ENCODE measurements around the gene CTPS1.
A peak's percentile ranks its signal among the peaks of the same experiment; 100 is the strongest.

Gene CTPS1

DNA sequence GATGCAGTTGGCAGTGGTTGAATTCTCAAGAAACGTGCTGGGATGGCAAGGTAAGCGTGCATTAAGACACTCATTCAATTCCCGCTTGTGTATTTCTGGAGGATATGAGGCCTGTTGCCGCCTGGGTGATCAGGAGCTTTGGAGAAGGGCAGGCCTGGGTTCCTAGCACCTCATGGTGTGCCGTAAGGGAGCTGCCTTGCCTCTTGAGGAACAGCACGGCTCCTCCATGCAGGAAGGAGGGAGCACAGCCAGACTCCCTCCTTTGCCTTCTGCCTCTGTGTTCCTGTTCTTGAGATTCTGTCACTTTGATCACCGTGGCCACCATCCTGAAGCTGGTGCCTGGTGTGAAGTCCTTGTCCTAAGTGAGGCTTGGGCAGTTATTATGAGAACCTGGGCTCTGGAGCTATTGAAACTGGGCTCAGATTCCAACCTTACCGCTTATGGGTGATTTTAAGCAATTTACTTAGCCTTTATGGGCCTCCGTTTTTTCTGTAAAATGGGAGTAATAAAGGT, 23.7 kb downstream of the CTPS1 start:
- DNase-seq, result no peak

DNA sequence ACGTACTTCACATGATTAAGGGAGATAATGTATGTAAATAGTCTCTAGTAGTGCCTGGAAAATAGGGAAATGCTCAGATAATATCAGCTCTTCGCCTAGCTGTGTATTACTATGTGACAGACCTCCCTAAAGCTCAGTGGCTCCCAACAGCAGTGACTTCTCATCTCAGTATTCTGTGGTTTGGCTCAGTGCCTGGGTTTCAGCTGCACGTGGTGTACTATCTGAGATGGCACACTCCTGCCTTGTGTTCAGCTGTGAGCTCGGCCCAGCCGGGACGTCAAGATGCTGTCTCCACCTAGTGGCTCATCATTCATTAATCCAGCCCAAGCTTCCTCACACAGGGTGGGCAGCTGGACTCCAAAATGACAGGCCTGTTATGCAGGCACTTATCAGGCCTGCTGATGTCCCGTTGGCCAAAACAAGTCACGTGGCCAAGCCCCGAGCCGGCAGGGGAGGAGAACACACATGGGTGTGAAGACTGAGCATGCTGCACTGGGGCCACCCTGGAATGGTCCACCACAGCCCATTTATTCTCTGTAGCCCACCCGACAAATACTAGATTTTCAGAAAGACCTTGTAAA, 24.2 kb downstream of the CTPS1 start:
- DNase-seq, result peak; percentile 88

DNA sequence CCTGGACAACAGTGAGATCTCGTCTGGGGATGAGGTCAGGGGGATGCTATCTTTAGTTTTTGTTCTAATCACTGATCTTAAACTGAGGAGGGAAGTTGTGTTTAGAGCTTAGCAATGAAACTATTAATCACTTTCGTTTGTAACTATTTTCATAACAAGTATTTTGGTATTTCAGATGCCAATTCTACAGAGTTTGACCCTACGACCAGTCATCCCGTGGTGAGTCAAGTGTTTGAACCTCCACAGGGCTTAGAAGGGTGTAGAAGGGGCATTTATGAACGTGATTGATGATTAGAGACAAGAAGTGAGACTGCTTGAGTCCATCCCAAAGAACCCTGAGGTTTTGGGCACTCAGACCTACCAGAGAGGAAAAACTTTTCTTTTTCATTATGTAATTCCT, 26.4 kb downstream of the CTPS1 start:
- no peak for DNase-seq

DNA sequence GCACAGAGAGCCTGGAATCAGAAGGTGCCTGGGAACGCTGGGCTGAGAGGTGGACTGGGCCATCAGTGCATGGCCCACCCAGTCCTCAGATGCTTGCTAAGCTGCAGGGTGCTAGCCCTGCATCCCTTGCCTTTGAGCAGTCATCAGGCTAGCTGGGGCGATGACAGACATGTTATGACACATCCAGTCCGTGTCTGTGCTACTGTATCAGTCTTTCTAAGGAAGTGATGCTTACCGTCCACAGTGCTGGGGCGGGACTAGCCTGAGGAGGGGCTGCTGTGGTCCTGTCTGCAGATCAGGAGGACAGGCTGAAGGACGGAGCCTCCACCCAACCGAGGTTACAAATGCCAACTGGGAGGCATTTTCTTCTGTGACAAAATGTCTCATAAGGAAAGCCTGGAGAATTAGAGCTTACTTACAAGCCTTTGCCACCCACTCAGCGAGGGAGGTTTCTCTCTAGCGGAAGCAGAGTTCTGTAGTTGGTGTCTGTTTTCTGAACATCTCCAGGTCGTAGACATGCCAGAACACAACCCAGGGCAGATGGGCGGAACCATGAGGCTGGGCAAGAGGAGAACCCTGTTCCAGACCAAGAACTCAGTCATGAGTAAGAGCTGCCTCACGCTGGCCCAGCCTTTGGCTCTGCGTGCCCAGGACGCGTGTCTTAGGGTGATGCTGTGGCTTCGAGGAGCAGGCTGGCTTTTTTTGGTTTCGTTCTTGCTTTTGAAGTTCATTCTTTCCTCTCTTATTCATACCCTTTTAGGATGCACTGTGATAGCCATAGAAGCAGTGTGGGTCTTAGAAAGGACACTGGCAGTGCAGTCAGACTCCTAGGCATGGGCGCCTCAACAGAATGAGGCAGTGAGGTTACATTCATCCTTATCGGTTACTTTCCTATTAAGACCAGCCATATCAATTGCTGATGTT, 27.7 kb downstream of the CTPS1 start:
- DNase-seq, result no peak

DNA sequence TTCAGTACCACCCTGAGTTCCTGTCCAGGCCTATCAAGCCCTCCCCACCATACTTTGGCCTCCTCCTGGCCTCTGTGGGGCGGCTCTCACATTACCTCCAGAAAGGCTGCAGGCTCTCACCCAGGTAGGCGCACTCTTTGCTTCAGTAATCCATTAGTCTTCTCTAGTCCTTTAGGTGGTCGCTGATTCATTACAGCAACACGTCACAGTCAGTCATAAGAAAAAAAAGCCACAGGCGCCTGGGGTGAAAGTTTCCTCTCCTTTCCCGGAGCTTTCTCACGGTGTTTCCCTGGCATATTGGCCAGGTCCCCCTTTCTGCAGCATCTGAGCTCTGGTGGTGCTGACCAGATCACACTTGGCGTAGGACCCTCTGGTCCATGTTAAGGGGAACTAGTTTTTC, 30.0 kb downstream of the CTPS1 start:
- no peak for DNase-seq

DNA sequence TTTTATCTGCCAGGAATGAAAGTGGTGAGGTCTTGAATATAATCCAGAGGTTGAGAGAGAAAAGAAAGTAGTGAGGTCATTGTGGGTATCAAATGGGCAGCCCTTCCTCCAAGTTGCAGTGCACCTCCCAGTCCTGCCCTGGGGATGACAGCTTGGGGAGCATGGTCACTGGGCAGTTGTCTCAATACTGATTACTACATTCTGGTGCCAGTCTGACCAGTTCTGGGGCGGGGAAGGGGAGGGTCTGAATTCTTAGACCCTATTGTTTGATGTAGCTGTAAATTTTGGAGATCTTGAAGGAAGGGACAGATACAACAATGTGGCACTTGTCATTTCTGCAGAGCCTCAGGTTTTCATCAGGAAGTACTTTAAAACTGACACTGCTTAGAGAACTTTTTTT, 30.8 kb downstream of the CTPS1 start:
- no peak for DNase-seq

DNA sequence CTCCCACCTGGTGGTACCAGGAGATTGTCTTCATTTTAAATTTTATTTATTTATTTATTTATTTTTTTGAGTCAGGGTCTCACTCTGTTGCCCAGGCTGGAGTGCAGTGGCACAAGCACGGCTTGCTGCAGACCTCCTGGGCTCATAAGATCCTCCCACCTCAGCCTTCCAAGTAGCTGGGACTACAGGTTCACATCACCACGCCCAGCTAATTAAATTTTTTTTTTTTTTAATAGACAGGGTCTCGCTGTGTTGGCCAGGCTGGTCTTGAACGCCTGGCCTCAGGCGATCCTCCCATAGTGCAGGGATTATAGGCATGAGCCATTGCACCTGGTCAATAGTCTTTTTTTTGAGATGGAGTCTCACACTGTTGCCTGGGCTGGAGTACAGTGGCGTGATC, 33.5 kb downstream of the CTPS1 start:
- no peak for DNase-seq

DNA sequence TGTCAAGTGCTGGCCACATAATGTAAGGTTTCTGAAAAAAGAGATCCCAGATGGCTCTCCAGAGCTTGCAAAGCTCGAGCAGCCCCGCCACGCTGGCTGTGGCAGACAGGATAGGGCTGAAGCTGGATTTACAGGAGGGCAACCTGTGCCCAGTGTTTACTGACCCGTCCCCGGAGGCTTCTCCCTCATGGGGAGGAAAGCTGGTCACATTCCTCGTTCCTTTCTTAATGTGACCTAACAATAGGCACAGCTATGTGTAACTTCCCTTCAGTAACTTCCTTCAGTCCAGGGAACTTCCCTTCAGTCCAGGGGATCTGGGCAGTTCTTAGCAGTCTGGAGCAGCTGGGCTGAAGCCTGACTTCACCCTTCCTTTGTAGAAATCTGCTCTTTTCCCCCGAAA, 34.3 kb downstream of the CTPS1 start:
- DNase-seq, result no peak

DNA sequence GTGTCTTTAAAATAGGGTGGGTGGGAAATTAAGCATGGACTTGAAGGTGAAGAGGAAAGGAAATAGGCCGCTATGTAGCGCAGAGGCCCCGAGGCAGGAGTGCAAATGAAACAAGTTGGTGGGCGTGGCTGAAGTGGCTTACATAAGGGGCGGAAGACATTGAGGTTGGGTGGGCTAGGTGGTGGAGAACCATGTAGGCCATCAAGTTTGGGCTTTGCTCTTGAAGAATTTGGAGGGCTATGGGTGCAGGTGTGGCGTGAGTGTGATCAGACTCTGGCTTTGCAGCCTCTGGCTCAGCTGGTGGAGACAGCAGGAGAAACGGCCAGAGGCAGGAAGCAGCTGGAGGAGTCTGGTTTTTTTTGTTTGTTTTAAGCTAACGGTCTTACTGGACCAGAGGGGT, 35.4 kb downstream of the CTPS1 start:
- no peak for DNase-seq

DNA sequence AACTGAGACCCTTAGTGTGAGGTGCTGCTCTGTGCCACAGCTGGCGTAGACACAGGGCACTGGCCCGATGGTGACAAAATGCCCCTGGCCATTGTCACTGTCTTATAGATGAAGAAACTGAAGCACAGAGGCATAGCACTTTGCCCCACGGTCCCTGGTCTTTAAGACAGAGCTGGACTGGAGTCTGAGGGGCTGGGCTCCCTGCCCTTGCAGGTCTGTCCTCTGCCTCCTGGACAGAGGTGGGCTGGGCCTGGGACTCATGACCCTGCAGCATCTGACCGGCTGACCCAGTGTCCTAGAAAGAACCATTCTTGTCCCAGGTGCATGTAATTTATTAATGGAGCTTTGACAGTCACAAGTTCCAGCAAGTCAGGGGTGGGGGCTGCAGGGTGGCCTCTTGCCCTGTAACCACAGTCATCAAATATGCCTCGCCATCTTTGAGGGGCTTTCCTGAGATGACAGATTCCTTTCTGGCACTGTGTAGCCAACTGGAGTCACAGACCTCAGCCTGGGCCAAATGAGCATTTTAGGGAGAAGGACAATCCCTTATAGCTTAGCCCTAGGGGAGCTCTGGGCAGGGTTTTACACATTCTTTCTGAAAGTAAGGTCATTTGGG, 35.9 kb downstream of the CTPS1 start:
- no peak for DNase-seq

DNA sequence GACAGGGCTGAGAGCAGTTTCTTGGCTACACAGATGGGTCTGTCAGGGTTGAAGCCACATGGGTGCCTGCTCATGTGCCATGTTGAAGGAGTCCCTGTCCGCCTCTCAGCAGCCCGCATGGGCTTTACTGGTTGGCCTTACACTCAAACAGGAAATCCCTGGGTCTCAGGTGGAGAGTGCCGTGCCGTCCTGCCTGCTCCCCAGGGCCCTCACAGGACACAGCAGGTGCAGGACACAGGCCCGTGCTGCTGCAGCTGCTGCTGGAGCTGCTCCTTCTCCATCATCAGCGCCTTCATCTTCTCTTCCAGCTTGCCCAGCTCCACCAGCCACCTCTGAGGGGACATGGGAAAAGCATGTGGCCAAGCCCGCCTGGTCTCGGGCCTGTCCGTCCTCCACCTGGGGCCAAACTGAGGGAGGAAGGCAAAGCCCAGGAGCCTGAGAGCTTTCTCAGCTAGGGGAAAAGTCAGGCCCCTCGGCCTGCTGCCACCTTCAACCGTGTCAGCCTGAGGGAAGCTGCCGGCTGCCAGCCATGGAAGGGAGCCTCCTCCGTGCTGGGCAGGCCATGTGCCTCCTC, 36.5 kb downstream of the CTPS1 start:
- no peak for DNase-seq

DNA sequence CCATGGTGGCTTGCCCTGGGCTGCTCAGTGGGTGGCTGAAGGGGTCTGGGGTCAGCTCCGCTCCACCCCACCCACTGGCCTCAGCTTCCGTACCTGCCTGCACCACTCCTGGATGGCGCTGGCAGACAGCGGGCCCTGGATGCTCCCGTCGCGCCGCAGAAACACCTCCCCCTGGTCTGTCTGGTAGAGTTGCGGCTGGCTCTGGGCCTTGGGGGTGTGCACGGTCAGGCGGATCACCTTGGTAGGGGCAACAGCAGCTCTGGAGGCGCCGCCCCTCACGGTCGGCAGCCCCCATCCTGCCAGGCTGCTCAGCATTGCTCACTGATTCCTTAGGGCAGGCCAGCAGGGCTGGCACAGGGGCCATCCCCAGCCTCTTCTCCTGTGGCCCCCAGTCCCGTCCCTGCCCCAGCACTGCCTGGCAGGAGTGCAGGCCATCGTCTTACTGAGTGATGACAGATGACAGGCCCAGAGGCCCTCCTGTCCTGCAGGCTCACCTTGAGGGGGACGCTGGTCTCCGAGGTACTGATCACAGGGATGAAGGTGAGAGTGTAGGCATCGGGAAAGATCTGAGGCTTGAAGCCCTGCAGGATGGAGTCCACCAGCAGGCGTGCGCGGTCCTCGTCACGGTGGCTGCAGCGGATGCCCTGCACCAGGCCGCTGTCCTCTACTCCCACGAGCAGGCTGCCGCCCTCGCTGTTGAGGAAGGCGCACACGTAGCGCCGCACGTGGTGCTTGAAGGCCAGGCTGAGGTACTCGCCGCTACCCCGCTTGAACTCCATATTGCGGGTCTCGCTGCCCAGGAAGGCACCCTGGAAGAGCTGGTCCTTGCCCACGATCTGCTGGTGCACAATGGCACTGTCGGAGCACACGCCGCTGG, 37.9 kb downstream of the CTPS1 start:
- DNase-seq, result no peak

DNA sequence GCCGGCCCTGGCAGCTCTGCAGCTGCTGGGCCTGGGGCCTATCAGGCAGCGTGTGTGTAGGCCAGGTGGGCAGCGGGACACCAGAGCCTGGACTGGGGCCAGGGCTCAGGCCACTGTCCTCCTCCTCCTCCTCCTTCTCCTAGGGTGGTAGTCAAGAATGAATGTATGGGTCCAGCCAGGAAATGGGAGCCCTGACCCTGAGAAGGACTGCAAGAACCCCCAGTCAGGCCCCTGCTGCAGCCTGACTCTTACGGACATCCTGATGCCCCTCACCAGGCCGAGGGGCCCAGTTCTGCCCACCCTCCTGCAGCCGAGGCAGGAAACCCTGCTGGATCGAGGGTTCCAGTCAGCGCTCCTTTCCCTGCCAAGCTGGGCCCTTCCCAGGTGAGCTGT, 38.5 kb downstream of the CTPS1 start:
- DNase-seq, result no peak

DNA sequence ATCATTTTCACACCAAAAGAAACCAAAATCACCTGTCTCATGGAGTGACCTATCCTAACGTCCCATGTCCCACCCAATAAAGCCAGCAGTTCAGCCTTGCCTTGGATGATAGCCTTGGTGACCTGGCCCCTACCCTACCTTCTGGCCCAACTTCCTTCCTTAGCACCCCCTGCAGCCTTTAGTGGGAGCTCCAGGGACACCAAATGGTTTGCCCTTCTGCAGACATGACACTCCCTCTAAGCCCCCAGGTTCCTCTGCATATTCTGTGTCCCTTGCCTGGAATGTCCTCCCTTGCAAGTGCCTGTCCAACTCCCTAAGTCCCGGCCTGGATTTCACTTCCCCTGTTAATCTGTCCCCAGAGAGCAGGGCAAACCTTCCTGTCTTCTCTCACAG, 39.9 kb downstream of the CTPS1 start:
- DNase-seq, result no peak

DNA sequence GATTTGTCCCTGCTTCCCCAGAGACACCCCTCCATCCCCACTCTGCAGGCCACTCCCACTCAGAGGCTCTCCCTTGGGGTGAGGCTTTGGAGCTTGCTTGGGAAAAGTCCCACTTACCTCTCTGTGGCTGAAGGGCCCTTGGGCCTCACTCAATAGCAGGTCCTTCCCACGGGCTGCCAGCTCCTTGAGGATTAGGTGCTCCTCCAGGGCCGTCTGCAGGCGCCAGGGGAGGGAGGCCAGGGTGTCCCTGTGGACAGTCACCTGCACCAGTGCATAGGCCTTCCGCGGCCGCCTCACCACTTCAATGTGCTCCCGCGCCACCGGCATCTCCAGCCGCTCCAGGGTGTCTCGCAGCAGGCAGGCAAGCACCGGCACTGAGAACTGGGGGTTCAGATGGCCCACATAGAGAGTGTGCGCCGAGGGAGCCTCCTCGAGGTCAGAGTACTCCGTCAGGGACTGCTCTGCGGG, 40.6 kb downstream of the CTPS1 start:
- DNase-seq, result no peak

DNA sequence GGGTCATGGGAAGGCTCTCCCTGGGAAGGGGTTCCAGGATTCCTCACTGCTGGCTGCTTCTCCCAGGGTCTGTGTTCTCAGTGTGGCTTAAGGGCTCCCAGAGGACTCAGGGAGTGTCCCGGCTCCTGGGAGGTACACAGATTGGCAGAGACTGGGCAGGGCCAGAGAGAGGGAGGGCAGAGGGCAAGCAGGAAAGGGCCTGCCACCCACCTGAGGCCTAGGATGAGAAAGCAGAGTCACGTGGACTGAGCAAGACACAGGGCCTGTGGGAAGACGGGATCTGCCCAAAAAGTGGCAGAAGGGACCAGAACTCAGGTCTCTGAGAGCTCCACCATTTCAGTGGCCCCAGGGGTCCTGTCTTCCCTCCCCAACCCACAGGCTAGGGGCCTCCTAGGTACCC, 41.2 kb downstream of the CTPS1 start:
- DNase-seq, result no peak

DNA sequence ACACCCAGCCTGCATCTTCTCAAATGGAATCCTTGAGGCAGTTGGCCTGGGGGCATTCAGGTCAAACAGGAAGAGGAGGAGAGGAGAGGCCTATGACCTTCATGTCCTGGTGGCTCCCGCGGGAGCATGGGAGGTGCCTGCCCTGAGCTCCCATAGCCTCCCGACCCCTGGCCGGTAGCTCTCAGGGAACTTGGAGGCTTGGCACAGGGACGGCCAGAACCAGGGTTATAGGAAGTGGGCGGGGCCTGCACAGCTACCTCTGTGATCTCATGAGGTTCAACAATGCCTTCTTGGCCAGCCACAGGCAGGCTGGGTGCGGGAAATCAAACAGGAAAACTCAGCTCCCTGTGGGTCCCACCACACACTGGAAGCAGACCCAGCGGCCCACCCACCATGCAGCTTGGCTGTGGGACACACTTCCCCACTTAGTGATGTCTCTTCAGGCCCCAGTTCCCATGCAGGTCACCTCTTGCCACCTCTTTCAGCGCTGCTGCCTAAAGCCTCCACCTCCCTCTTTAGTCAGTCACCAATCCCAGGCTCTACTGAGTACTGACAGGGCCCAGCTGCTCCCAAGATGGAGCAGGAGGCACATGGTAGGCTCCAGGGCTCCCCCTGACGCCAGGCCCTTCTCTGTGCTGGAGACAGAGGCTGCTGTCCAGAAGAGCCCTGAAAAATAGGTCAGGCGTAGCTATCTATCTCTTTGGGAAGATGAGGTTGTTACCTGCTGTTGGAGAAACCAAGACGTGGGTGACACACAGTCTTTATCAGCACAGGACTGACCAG, 42.2 kb downstream of the CTPS1 start, which contains the start of gene SLFNL1:
Gene SLFNL1, minus strand, starts transcription at position 200 of the 783 bp plus-strand sequence. CDS start 1,065 bp downstream, outside the sequence.
- DNase-seq, result no peak

DNA sequence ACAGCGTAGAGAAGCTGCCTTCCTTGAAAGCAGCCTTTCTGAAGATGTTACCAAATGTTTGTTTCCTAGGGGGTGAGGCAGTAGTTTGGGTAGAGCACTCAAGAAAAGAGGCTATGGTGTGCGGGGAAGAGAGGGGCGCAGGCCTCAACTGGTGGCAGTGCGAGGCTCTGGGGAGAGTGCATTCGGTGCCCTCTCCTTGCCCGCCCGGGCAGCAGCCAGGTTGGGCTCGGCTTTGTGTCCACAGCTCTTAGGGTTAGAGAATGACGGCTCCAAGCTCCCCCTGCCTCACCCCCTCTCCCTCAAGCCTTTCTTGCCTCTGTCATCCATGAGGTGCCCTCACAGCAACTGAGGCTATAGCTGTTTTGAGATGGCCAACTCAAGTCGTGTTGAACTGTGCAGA, 42.9 kb downstream of the CTPS1 start:
- DNase-seq, result no peak

DNA sequence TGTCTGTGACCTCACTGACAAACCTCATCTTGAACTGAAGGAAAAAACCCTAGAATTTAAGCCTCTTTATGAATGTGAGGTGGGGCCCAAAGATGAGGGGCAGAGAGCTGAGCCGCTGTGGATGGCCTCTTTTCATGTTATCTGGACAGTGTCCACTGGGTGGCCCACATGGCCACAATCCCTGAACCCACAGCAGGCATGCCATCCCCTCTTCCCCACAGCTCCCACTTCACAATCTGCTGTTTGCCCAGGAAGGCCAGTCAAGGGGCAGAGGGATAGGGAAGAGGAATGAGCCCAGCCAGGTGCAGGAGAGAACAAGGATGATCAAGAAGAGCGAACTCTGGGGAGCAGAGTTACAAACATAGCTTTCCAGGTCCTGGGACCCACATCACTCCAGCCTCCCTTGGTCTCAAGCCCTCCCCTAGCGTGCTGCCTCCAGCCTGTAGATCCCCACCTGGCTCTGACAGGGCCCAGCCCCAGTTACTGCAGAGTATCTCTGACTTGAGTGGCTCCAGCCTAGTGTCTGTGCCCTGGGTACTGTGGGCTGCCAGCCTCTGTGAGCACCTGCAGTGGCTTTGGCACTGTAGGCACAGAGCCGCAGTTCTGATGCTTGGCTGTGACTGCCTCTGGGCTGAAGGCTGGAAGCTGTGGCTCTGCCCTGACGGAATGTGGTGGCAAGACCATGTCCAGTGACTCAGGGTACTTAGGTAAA, 43.9 kb downstream of the CTPS1 start:
- no peak for DNase-seq

DNA sequence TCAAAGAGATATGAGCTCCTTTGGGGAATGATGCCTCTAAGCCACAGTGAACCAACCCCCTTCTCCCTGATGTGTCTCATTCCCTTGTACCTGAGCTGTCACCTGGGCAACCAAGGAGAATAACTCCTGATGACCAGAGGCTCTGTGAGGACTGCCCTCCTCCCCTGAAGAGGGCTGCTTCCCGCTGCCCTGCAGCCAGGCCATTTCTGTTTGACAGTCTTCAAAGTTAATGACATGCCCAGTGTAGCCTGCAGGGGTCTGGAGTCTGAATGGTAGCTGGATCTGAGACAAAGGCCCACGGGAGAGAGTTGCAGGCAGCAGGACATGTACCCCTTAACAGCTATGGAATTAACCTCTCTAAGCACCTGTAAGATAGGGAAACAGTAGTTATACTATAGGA, 45.5 kb downstream of the CTPS1 start:
- DNase-seq, result no peak
